Adrenal gland (tissue), 12 donors: ENCODE results near the gene BIRC7. TPM values are rescaled to one million over a fixed set of nuclear protein-coding genes. Genes with fewer than 3 reads are reported as not detected.

Experiments
- DNase-seq, 7 donors: peaks; one replicate each; pipeline ENCODE4 v3.0.0-alpha.2; 2019 to 2020
- H3K27ac ChIP-seq, 5 donors: fragments of 200-600 bp; sonication (generic) in 4 of 5; 1 replicate in 3 of 5; 2 replicates in 2 of 5; pipeline versions ENCODE4 v1.5.1 to v1.8.0; 2016 to 2020; ENCODE audit warnings: mild to moderate bottlenecking in 1 of 5
- H3K27me3 ChIP-seq: fragments of 200-600 bp; 2 replicates; pipeline ENCODE4 v1.8.0; 2021
- H3K36me3 ChIP-seq, 2 donors: fragments of 200-600 bp; replicated peaks in 1 of 2; 1 replicate in 1 of 2; 2 replicates in 1 of 2; pipeline versions ENCODE4 v1.5.1 to v1.8.0; 2018 to 2022
- H3K4me1 ChIP-seq, 2 donors: fragments of 200-600 bp; replicated peaks in 1 of 2; 1 replicate in 1 of 2; 2 replicates in 1 of 2; pipeline versions ENCODE4 v1.5.1 to v1.8.0; 2018 to 2021
- H3K4me3 ChIP-seq, 4 donors: fragments of 200-600 bp; sonication (generic) in 3 of 4; one replicate each; pipeline ENCODE4 v1.5.1; 2016 to 2018
- H3K9me3 ChIP-seq, 3 donors: fragments of 200-600 bp; sonication (generic) in 1 of 3; replicated peaks in 1 of 3; 1 replicate in 2 of 3; 2 replicates in 1 of 3; pipeline versions ENCODE4 v1.5.1 to v1.8.0; 2016 to 2021
- POLR2A ChIP-seq, 2 donors: fragments of 450-650 bp; IDR thresholded peaks; one replicate each; pipeline ENCODE4 v1.6.1; 2017; ENCODE audit warnings: antibody characterized with exemption in 2 of 2, mild to moderate bottlenecking in 2 of 2, moderate library complexity in 1 of 2
- WGBS, 4 donors: extraction: QIAGEN DNeasy Blood & Tissue Kit in 2 of 4; methylation state at CpG; one replicate each; pipeline versions ENCODE4 v1.1.5 to v1.1.7; 2013 to 2017; 5-methylcytosine and 5-hydroxymethylcytosine counted together
- intact Hi-C, 2 donors: fragments of 100-400 bp; cut with DNase I; formaldehyde crosslinking; loops; one replicate each; pipeline versions ENCODE4 v1.14.1 to v1.15.0; 2022 to 2023
- polyA plus RNA-seq, 3 donors: library from polyadenylated mRNA; stranded (reverse); fragments of 200-250 nt in 2 of 3; fragments of 350-450 nt in 1 of 3; fragmentation: Illumina TruSeq in 1 of 3; extraction: RNeasy Lipid Tissue Mini Kit (QIAGEN cat#74804) in 1 of 3; gene quantifications; one replicate each; pipeline ENCODE4 v1.2.3, GENCODE V29; 2013 to 2014
- total RNA-seq, 9 donors: library from RNA; depleted of rRNA in 4 of 9; stranded (reverse); fragments of >200 nt in 4 of 9; fragments of 120-200 nt in 1 of 9; fragmentation: NEBNext Ultra II Directional in 1 of 9; extraction: Animal tissue kit (Norgen Biotek cat#: 25700) in 1 of 9; gene quantifications; one replicate each; pipeline versions ENCODE4 v1.1.0 to v1.2.4, GENCODE V29; 2013 to 2023
- TF ChIP-seq, protein P1 (sequence below), 6 experiments: fragments of 450-650 bp in 4 of 6; fragments of 200-600 bp in 2 of 6; sonication (generic) in 1 of 6; IDR thresholded peaks; 1 replicate in 5 of 6; 2 replicates in 1 of 6; pipeline versions ENCODE4 v1.5.1 to v1.8.0; 2016 to 2021; ENCODE audit warnings: antibody characterized with exemption in 6 of 6, mild to moderate bottlenecking in 2 of 6, moderate library complexity in 1 of 6
- donor health status: healthy with polysubstance abuse.
- donor health status: Bipolar disorder and iron deficiency.
- donor health status: DM: yes; HTN: yes; CAD: no.
- donor health status: DM: no; HTN: no; CAD: no.
- donor health status: DM: no; HTN: no; CAD: no.
- donor health status: DM: yes; HTN: yes; CAD: no.

Gene BIRC7
- total and polyA plus RNA-seq, 12 donors = 0.28 to 117 (median 1.1) TPM; not detected in 5

DNA sequence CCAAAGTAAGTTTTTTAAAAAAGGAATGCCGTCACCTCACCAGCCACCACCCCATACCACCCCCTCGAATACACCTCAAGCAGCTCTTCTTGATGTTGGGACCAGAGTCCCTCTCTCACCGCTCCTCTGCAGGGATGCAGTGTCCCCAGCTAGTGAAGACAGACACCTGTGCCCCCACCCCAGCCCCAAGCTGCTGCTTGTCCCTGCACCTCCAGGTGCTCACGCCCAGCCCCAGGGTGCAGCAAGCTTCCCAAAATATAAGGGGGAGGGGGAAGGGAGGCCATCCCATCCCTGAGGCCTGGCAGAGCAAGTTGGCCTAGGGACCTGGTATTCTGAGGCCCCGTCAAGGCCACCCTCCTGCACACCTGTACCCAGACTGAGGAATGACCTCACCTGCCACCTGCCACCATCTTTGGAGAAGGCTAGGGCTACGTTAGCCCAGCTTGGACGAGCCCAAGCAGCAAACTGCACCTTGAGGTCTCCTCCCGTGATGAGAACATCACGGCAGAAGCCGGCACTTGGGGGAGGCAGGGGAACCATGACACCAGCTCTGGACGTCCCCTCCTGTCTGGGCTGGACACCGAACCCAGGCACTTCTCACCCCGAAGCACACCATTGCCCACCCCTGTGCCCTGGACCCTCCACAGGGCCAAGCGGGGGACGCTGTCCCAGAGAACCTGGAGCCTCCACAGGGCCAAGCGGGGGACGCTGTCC is 45.7 kb upstream of the BIRC7 start:
- WGBS, 4 donors = 83 to 91% (median 90%) methylated on average over 6 to 17 of the region's 17 CpGs
- DNase-seq = no peak
- TF ChIP-seq, protein P1, sequence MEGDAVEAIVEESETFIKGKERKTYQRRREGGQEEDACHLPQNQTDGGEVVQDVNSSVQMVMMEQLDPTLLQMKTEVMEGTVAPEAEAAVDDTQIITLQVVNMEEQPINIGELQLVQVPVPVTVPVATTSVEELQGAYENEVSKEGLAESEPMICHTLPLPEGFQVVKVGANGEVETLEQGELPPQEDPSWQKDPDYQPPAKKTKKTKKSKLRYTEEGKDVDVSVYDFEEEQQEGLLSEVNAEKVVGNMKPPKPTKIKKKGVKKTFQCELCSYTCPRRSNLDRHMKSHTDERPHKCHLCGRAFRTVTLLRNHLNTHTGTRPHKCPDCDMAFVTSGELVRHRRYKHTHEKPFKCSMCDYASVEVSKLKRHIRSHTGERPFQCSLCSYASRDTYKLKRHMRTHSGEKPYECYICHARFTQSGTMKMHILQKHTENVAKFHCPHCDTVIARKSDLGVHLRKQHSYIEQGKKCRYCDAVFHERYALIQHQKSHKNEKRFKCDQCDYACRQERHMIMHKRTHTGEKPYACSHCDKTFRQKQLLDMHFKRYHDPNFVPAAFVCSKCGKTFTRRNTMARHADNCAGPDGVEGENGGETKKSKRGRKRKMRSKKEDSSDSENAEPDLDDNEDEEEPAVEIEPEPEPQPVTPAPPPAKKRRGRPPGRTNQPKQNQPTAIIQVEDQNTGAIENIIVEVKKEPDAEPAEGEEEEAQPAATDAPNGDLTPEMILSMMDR (IDR thresholded peaks at IDR 0.05) = no peak
- no peak for TF ChIP-seq POLR2A (IDR thresholded peaks at IDR 0.05)

GRCh38 chr20:63190828-63191227 is 44.9 kb upstream of the BIRC7 start:
- 88 to 100% (median 91%) methylated on average over 2 to 20 of the region's 20 CpGs for WGBS, 4 donors
- DNase-seq = no peak
- Histone ChIP-seq H3K9me3 (no peaks in the 10 kb centered on the region), H3K36me3 (peaks cover 0 to 11% of the 10 kb centered on the region in 2 donors), H3K4me1 (no peaks in the 10 kb centered on the region), H3K27me3 (no peaks in the 10 kb centered on the region), H3K27ac (no peak overlapping the region), H3K4me3 (no peak overlapping the region)
- TF ChIP-seq, protein P1 (IDR thresholded peaks at IDR 0.05) = no peak
- no peak for TF ChIP-seq POLR2A (IDR thresholded peaks at IDR 0.05)
- intact Hi-C loops = no loop called here

More for the DNA sequence above, 45.7 kb upstream of the BIRC7 start:
- Histone ChIP-seq H3K4me1 (no peaks in the 10 kb centered on the region), H3K9me3 (no peaks in the 10 kb centered on the region), H3K4me3 (no peak overlapping the region), H3K27ac (no peak overlapping the region), H3K27me3 (no peaks in the 10 kb centered on the region), H3K36me3 (peaks cover 0 to 3% of the 10 kb centered on the region in 2 donors)
- intact Hi-C loops = no loop called here

DNA sequence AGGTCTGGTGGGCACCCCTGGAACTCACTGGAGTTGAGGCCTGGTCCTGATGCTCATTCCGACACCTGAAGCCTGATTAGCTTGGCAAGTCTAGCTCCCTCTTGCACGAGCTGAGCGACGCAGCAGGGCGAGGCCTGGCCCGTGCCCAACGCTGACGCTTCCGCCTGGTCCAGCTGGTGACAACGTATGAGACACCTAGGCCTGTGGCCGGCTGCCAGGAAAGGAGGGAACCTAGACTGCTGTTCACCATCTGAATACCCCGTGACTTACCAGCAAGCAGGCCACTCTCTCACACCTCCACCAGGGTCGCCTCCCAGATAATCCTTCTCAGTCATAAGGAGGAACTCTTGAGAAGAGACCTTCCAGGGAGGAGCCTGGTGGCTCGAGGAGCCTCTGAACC is 44.3 kb upstream of the BIRC7 start:
- TF ChIP-seq, protein P1 (IDR thresholded peaks at IDR 0.05) = no peak
- TF ChIP-seq POLR2A (IDR thresholded peaks at IDR 0.05) = no peak
- intact Hi-C loops = no loop called here
- no peak overlapping the region for H3K27ac ChIP-seq
- H3K36me3 ChIP-seq = peaks cover 0 to 15% of the 10 kb centered on the region in 2 donors
- no peaks in the 10 kb centered on the region for H3K4me1 ChIP-seq
- no peaks in the 10 kb centered on the region for H3K27me3 ChIP-seq
- DNase-seq = no peak
- WGBS, 4 donors = 79 to 89% (median 85%) methylated on average over 3 to 14 of the region's 14 CpGs
- H3K4me3 ChIP-seq = no peak overlapping the region
- H3K9me3 ChIP-seq = no peaks in the 10 kb centered on the region

DNA sequence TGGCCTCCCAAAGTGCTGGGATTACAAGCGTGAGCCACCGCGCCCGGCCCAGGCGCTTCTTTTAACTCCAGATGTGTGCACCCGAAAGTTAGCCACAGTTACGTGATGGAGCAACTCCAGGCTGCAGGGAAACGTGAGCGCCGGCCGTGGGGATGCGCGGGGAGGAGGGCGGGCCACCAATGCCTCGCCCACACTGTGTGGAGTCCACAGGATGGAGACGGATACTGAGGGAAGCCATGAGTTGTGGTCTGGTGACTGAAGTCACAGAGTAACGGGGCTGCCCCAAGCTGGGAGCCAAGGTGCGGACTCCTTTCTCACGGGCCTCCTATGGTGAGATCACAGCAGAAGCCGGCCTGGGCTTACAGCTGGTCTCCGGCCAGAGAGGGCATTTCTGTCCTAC is 43.0 kb upstream of the BIRC7 start:
- WGBS, 4 donors = 90 to 95% (median 93%) methylated on average over 16 to 21 of the region's 21 CpGs
- Histone ChIP-seq H3K36me3 (peaks cover 0 to 18% of the 10 kb centered on the region in 2 donors), H3K9me3 (no peaks in the 10 kb centered on the region), H3K27ac (no peak overlapping the region), H3K27me3 (no peaks in the 10 kb centered on the region), H3K4me3 (no peak overlapping the region), H3K4me1 (peaks cover 0 to 3% of the 10 kb centered on the region in 2 donors)
- no peak for TF ChIP-seq POLR2A (IDR thresholded peaks at IDR 0.05)
- TF ChIP-seq, protein P1 (IDR thresholded peaks at IDR 0.05) = no peak
- intact Hi-C loops = no loop called here
- no peak for DNase-seq
